Right cardiac atrium (tissue), 5 donors: ENCODE measurements around the gene COPZ2. TPM values are rescaled to one million over a fixed set of nuclear protein-coding genes. Genes with fewer than 3 reads are reported as not detected.
"Not testable (repeated sequence)": the region's sequence is repeated elsewhere in the genome, so short reads cannot be mapped to it uniquely, and the experiment has no call there.

Source experiments
- ATAC-seq, 2 donors: fragments of 200-7000 bp; cut with Tn5 transposase; one replicate each; pipeline versions ENCODE4 v1.8.0 to v1.9.1; 2020; ENCODE audit warnings: moderate library complexity in 2 of 2, mild to moderate bottlenecking in 1 of 2
- DNase-seq, 3 donors: peaks; one replicate each; pipeline ENCODE4 v3.0.0-alpha.2; 2020
- H3K27ac ChIP-seq: one replicate; pipeline ENCODE4 v1.5.1; 2013; ENCODE audit warnings: mild to moderate bottlenecking, low read length, control low read depth, moderate library complexity
- H3K27me3 ChIP-seq: one replicate; pipeline ENCODE4 v1.6.1; 2013; ENCODE audit not compliant: control insufficient read depth, insufficient read depth
- H3K4me1 ChIP-seq: one replicate; pipeline ENCODE4 v1.6.1; 2013; ENCODE audit warnings: low read length; ENCODE audit not compliant: control insufficient read depth, insufficient read depth
- H3K4me3 ChIP-seq: one replicate; pipeline ENCODE4 v1.5.1; 2013; ENCODE audit warnings: low read length, control low read depth
- H3K9me3 ChIP-seq: one replicate; pipeline ENCODE4 v1.6.1; 2013; ENCODE audit warnings: low read length; ENCODE audit not compliant: control insufficient read depth
- WGBS: extraction: QIAGEN DNeasy Blood & Tissue Kit; methylation state at CpG from one replicate; pipeline ENCODE4 v1.1.7; 2013; 5-methylcytosine and 5-hydroxymethylcytosine counted together
- intact Hi-C, 4 donors: fragments of 100-400 bp; cut with DNase I; formaldehyde crosslinking; loops; one replicate each; pipeline versions ENCODE4 v1.11.0 to v1.14.0; 2022 to 2023
- polyA plus RNA-seq: library from polyadenylated mRNA; stranded (reverse); fragments of 200-250 nt; gene quantifications from one replicate; pipeline ENCODE4 v1.2.3, GENCODE V29; 2013
- total RNA-seq, 4 donors: library from RNA; stranded (reverse); fragmentation: NEBNext Ultra II Directional; extraction: Animal tissue kit (Norgen Biotek cat#: 25700); gene quantifications; one replicate each; pipeline ENCODE4 v1.2.1, GENCODE V29; 2021
- donor health status: healthy with polysubstance abuse.
- donor health status: DM: no; HTN: yes; CAD: no.
- donor health status: DM: no; HTN: no; CAD: no.
- donor health status: DM: no; HTN: yes; CAD: no; lungs with severe emphysema.
- donor health status: DM: yes; HTN: yes; CAD: no.

Gene COPZ2
- total and polyA plus RNA-seq, 5 donors, result 51.8 to 74.8 (median 65.9) TPM

- Histone ChIP-seq H3K9me3 (no peaks in the 10 kb centered on the region), H3K4me3 (no peak overlapping the region), H3K27me3 (no peaks in the 10 kb centered on the region), H3K27ac (no peak overlapping the region), H3K4me1 (peaks cover 2% of the 10 kb centered on the region)
- ATAC-seq, result no peak
- intact Hi-C loops, result no loop called here
- WGBS, result 92% methylated on average over 4 of the region's 4 CpGs
- no peak for DNase-seq
These were observed 42.9 kb downstream of the COPZ2 start for GRCh38 chr17:47994724-47995123.

DNA sequence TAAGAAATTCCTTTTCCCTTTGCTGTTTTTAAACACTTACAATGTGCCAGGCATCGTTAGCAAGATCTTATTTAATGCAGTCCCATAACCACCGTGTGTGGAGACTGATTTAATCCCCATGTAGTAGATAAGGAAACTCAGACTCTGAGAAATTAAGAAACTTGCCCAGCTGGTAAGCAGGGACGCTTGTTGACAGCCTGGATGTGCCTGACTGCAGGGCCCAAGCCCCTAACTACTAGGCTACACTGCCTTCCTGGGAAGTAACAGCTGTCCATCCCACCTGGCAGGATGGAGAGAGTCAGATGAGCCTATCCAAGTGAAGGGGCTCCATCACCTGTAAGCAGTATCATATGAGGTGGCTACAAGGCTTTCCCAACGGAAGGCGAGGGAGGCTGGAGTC lies 43.6 kb downstream of the COPZ2 start:
- H3K27ac ChIP-seq, result no peak overlapping the region
- intact Hi-C loops, result no loop called here
- 79% methylated on average over 5 of the region's 5 CpGs for WGBS
- DNase-seq, result no peak
- H3K4me1 ChIP-seq, result peaks cover 2% of the 10 kb centered on the region
- H3K4me3 ChIP-seq, result no peak overlapping the region
- no peak for ATAC-seq
- H3K9me3 ChIP-seq, result no peaks in the 10 kb centered on the region
- no peaks in the 10 kb centered on the region for H3K27me3 ChIP-seq

DNA sequence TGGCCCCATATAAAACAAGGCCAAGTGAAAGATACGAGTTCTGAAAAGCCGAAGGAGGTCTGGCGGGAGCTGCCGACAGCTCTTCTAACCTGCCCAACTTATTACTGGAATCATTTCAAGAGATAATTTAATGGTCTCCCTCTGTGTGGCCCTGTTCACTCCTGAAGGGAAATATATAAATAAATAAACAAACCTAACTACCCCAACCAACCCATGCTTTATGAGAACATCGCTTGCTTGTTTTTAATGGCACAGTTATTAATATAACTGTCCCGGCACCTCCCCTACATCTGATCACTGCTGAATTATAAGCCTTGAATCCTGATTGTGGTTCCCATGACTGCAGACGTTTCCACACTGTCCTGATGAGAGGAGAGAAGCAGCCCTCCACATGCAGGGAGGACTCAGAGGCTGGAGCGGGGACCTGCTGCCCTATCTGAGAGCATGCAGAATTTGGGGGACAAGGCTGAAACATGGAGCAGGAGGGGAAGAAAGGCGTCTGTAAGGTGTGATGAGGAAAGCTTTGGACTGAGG lies 44.5 kb downstream of the COPZ2 start:
- H3K27me3 ChIP-seq, result no peaks in the 10 kb centered on the region
- WGBS, result 56% methylated on average over 9 of the region's 9 CpGs
- ATAC-seq (no peak), DNase-seq (no peak)
- peaks cover 2% of the 10 kb centered on the region for H3K4me1 ChIP-seq
- intact Hi-C loops, result no loop called here
- H3K4me3 ChIP-seq, result no peak overlapping the region
- H3K27ac ChIP-seq, result no peak overlapping the region
- no peaks in the 10 kb centered on the region for H3K9me3 ChIP-seq

- Histone ChIP-seq H3K4me3 (no peak overlapping the region), H3K9me3 (no peaks in the 10 kb centered on the region), H3K27ac (no peak overlapping the region), H3K4me1 (peaks cover 2% of the 10 kb centered on the region), H3K27me3 (no peaks in the 10 kb centered on the region)
- DNase-seq (no peak), ATAC-seq (no peak)
- WGBS, result 61% methylated on average over 4 of the region's 4 CpGs
- intact Hi-C loops, result no loop called here
These were observed 45.4 kb downstream of the COPZ2 start for GRCh38 chr17:47992216-47992615.

- Histone ChIP-seq H3K27me3 (no peaks in the 10 kb centered on the region), H3K4me1 (peaks cover 4% of the 10 kb centered on the region), H3K9me3 (no peaks in the 10 kb centered on the region), H3K27ac (peak overlapping the region; percentile 26), H3K4me3 (no peak overlapping the region)
- DNase-seq (no peak), ATAC-seq (no peak)
- WGBS, result 56% methylated on average over 14 of the region's 14 CpGs
- intact Hi-C loops, result no loop called here
These were observed 46.5 kb downstream of the COPZ2 start for GRCh38 chr17:47990962-47991731.

DNA sequence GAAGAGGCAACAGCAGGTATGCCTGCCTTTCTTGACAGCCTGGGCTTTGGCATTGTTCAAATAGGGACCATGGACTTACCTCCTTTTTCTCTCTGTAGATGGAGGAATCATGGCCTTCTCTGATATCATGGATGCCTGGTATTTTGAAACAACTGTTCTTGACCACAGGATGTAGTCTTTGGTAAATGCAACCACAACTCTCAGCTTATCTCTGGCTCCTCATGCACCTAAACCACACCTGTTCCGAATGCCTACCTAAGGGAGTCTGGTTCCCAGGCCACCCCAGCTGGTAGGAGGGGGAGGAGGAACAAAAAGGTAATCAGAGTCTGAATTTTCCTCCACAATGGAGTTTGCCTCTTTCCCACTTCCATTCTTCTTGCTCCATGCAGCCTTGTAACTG lies 47.9 kb downstream of the COPZ2 start:
- no peak overlapping the region for H3K27ac ChIP-seq
- peaks cover 4% of the 10 kb centered on the region for H3K4me1 ChIP-seq
- WGBS, result 93% methylated on average over 1 of the region's 1 CpG
- H3K9me3 ChIP-seq, result no peaks in the 10 kb centered on the region
- no peak overlapping the region for H3K4me3 ChIP-seq
- no peaks in the 10 kb centered on the region for H3K27me3 ChIP-seq
- DNase-seq (no peak), ATAC-seq (no peak)
- intact Hi-C loops, result no loop called here

- WGBS, result 60% methylated on average over 10 of the region's 10 CpGs
- no peaks in the 10 kb centered on the region for H3K9me3 ChIP-seq
- no peak overlapping the region for H3K4me3 ChIP-seq
- intact Hi-C loops, result no loop called here
- H3K27ac ChIP-seq, result no peak overlapping the region
- ATAC-seq, result no peak
- H3K4me1 ChIP-seq, result peaks cover 4% of the 10 kb centered on the region
- DNase-seq, result no peak
- H3K27me3 ChIP-seq, result no peaks in the 10 kb centered on the region
These were observed 48.4 kb downstream of the COPZ2 start for GRCh38 chr17:47989159-47989558.

GRCh38 chr17:47988445-47988844 lies 49.2 kb downstream of the COPZ2 start:
- H3K27ac ChIP-seq, ATAC-seq, H3K4me3 ChIP-seq, intact Hi-C loops, H3K27me3 ChIP-seq, H3K9me3 ChIP-seq, DNase-seq, H3K4me1 ChIP-seq: not testable (repeated sequence)
- 95% methylated on average over 1 of the region's 1 CpG for whole genome bisulfite sequencing

DNA sequence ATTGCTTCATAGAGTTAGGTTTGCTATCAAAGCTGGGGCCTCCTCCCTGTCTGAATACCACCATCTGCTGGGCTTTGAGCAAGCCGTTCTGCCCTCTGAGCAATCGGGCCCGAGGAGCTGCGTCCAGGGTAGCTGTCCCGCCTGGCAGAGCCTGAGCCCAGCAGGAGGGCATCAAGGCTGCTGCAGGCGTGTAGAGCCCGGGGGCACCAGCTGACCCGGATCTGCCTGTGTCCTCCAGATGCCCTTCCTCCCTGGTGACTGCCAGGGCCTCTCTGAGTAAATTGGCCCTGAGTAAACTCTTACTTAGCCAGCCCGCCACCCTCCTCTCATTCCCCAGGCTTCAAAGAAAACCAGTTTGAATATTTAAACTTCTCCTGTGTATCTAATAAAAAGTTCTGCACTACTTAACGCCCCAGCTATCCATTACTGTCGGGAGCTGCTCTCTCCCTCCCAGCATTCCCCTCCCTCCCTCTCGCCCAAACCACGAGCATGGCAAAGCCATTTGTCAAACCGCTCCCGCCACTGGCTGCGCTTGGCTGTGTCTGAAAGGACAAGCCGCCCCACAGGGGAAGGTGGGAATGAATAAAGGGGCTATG lies 50.3 kb downstream of the COPZ2 start:
- Histone ChIP-seq H3K27ac (no peak overlapping the region), H3K4me1 (peaks cover 2% of the 10 kb centered on the region), H3K4me3 (no peak overlapping the region), H3K27me3 (no peaks in the 10 kb centered on the region), H3K9me3 (no peaks in the 10 kb centered on the region)
- DNase-seq (no peak), ATAC-seq (peak in 1 of 2 donors; percentile 37)
- intact Hi-C loops, result no loop called here
- WGBS, result 46% methylated on average over 17 of the region's 17 CpGs

DNA sequence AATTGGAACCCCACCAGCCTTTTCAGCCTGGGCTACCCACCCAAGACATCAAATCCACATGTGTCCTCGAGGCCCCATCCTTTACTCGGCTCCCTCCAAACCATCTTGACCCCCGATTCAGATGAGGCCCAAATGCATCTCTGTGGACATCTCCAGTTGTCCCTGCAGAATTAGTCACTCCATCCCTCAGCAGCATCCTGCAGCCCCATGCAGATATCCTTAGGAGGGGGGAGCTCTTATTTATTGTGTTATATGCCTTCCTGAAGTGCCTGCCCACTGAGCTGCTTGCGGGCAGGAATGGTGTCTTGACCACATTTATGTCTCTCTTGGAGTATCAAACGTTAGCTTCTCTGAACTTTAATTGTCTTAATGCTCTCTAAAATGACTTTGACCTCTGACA lies 51.1 kb downstream of the COPZ2 start:
- DNase-seq (no peak), ATAC-seq (no peak)
- Histone ChIP-seq H3K9me3 (no peaks in the 10 kb centered on the region), H3K27me3 (no peaks in the 10 kb centered on the region), H3K27ac (no peak overlapping the region), H3K4me3 (no peak overlapping the region), H3K4me1 (peaks cover 2% of the 10 kb centered on the region)
- intact Hi-C loops, result no loop called here
- 80% methylated on average over 5 of the region's 5 CpGs for WGBS

GRCh38 chr17:47983492-47984223 lies 53.9 kb downstream of the COPZ2 start:
- ATAC-seq, result peak; percentile 37 to 65
- no peak for DNase-seq
- H3K4me3 ChIP-seq, result no peak overlapping the region
- H3K27ac ChIP-seq, result peak overlapping the region; percentile 30
- intact Hi-C loops, result no loop called here
- no peaks in the 10 kb centered on the region for H3K9me3 ChIP-seq
- peaks cover 2% of the 10 kb centered on the region for H3K4me1 ChIP-seq
- no peaks in the 10 kb centered on the region for H3K27me3 ChIP-seq
- 40% methylated on average over 11 of the region's 11 CpGs for WGBS
